Measurements from ENCODE around the gene SH3BGRL3.
A peak's percentile ranks its signal among the peaks of the same experiment; 100 is the strongest.

Gene SH3BGRL3

GRCh38 chr1:26277719-26278118 is 2.2 kb upstream of the SH3BGRL3 start:
- Histone ChIP-seq H3K36me3 (ENCODE audit: insufficient read depth, low read length) (peaks cover 10% of the 10 kb centered on the region; the same call in 1 of the 2 replicates), H3K27ac (ENCODE audit: low read depth, low read length) (peak overlapping the region; percentile 89), H3K4me1 (ENCODE audit: control insufficient read depth, insufficient read depth, low read length, unreplicated experiment) (peaks cover 76% of the 10 kb centered on the region)

GRCh38 chr1:26278303-26278702 is 1.6 kb upstream of the SH3BGRL3 start:
- Histone ChIP-seq H2AFZ (ENCODE audit: low read length, unreplicated experiment) (no peak overlapping the region), H3K36me3 (ENCODE audit: insufficient read depth, low read length) (peaks cover 10% of the 10 kb centered on the region; the same call in 1 of the 2 replicates), H3K79me2 (ENCODE audit: control insufficient read depth, insufficient read depth, low read length, unreplicated experiment) (peaks cover 36% of the 10 kb centered on the region), H3K4me1 (ENCODE audit: control insufficient read depth, insufficient read depth, low read length, unreplicated experiment) (peaks cover 81% of the 10 kb centered on the region), H3K27ac (ENCODE audit: low read depth, low read length) (peak overlapping the region; percentile 89), H3K27me3 (ENCODE audit: insufficient read depth, low read length) (no peaks in the 10 kb centered on the region), H3K4me3 (ENCODE audit: low read depth, low read length) (peak overlapping the region; percentile 90)

More at GRCh38 chr1:26277719-26278118, 2.2 kb upstream of the SH3BGRL3 start:
- Histone ChIP-seq H3K4me3 (ENCODE audit: low read depth, low read length) (peak overlapping the region; percentile 18; the same call in 1 of the 2 replicates), H2AFZ (ENCODE audit: low read length, unreplicated experiment) (no peak overlapping the region), H3K27me3 (ENCODE audit: insufficient read depth, low read length) (no peaks in the 10 kb centered on the region), H3K79me2 (ENCODE audit: control insufficient read depth, insufficient read depth, low read length, unreplicated experiment) (peaks cover 30% of the 10 kb centered on the region)

GRCh38 chr1:26278724-26279455 is 996 bp upstream of the SH3BGRL3 start:
- H3K4me3 ChIP-seq (ENCODE audit: low read depth, low read length): peak overlapping the region; percentile 90
- H3K4me1 ChIP-seq (ENCODE audit: control insufficient read depth, insufficient read depth, low read length, unreplicated experiment): peaks cover 87% of the 10 kb centered on the region
- H3K79me2 ChIP-seq (ENCODE audit: control insufficient read depth, insufficient read depth, low read length, unreplicated experiment): peaks cover 40% of the 10 kb centered on the region
- peak overlapping the region; percentile 89 for H3K27ac ChIP-seq (ENCODE audit: low read depth, low read length)
- H3K27me3 ChIP-seq (ENCODE audit: insufficient read depth, low read length): no peaks in the 10 kb centered on the region
- H2AFZ ChIP-seq (ENCODE audit: low read length, unreplicated experiment): no peak overlapping the region
- peaks cover 10% of the 10 kb centered on the region; the same call in 1 of the 2 replicates for H3K36me3 ChIP-seq (ENCODE audit: insufficient read depth, low read length)

DNA sequence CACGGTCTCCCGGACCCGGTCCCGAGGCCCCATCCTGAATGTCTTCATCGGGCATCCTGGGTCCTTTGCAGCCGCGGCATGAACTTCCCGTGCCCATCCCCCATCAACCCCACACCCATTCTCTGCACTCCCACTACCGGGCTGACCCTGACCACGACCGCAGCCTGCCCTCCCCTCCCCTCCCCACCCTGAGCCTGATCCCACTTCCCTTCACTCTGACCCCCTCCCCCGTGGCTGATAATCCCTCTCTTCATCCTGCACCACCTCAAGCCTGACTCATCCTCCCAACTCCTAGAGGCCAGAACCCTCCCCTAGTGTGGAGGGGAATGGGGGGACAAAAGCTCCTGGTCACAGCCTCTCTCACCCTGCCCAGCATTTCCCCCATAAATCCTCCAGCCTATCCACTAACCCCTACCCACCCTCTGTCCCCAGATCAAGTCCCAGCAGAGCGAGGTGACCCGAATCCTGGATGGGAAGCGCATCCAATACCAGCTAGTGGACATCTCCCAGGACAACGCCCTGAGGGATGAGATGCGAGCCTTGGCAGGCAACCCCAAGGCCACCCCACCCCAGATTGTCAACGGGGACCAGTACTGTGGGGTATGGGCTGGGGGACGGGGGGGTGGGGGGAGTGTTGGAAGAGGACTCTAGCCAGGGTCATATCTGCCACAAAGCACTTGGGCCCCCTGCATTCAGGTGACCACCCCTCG is 602 bp downstream of the SH3BGRL3 start:
- peaks cover 10% of the 10 kb centered on the region; the same call in 1 of the 2 replicates for H3K36me3 ChIP-seq (ENCODE audit: insufficient read depth, low read length)
- no peaks in the 10 kb centered on the region for H3K27me3 ChIP-seq (ENCODE audit: insufficient read depth, low read length)
- H3K4me1 ChIP-seq (ENCODE audit: control insufficient read depth, insufficient read depth, low read length, unreplicated experiment): peaks cover 89% of the 10 kb centered on the region
- peak overlapping the region; percentile 89 for H3K27ac ChIP-seq (ENCODE audit: low read depth, low read length)
- peaks cover 40% of the 10 kb centered on the region for H3K79me2 ChIP-seq (ENCODE audit: control insufficient read depth, insufficient read depth, low read length, unreplicated experiment)
- no peak overlapping the region for H2AFZ ChIP-seq (ENCODE audit: low read length, unreplicated experiment)
- peak overlapping the region; percentile 90 for H3K4me3 ChIP-seq (ENCODE audit: low read depth, low read length)

DNA sequence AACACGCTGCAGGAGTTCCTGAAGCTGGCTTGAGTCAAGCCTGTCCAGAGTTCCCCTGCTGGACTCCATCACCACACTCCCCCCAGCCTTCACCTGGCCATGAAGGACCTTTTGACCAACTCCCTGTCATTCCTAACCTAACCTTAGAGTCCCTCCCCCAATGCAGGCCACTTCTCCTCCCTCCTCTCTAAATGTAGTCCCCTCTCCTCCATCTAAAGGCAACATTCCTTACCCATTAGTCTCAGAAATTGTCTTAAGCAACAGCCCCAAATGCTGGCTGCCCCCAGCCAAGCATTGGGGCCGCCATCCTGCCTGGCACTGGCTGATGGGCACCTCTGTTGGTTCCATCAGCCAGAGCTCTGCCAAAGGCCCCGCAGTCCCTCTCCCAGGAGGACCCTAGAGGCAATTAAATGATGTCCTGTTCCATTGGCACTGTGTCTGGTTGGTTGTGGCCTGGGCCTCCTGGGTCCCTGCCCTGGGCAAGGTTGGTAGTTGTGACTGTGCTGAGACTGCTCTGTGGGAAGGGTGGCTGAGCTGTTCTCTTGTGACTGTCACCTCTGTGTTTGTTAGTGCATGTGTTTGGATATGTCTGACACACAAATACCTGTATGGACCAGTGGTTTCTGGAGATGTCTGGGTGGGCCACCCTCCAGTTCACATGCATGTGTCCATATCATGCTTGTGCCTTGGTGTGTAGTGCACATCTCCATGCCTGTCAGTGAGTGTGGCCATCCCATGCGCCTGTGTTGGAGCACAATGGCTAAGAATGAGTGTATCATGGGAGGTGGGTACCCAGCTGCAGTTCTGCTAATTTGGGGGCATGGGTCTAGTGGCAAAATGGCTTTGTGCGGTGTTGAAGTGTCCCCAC is 1.4 kb downstream of the SH3BGRL3 start:
- H3K27ac ChIP-seq (ENCODE audit: low read depth, low read length): peak overlapping the region; percentile 89
- no peaks in the 10 kb centered on the region for H3K27me3 ChIP-seq (ENCODE audit: insufficient read depth, low read length)
- peaks cover 40% of the 10 kb centered on the region for H3K79me2 ChIP-seq (ENCODE audit: control insufficient read depth, insufficient read depth, low read length, unreplicated experiment)
- no peak overlapping the region for H2AFZ ChIP-seq (ENCODE audit: low read length, unreplicated experiment)
- H3K4me1 ChIP-seq (ENCODE audit: control insufficient read depth, insufficient read depth, low read length, unreplicated experiment): peaks cover 87% of the 10 kb centered on the region
- H3K4me3 ChIP-seq (ENCODE audit: low read depth, low read length): peak overlapping the region; percentile 90
- peaks cover 10% of the 10 kb centered on the region; the same call in 1 of the 2 replicates for H3K36me3 ChIP-seq (ENCODE audit: insufficient read depth, low read length)

DNA sequence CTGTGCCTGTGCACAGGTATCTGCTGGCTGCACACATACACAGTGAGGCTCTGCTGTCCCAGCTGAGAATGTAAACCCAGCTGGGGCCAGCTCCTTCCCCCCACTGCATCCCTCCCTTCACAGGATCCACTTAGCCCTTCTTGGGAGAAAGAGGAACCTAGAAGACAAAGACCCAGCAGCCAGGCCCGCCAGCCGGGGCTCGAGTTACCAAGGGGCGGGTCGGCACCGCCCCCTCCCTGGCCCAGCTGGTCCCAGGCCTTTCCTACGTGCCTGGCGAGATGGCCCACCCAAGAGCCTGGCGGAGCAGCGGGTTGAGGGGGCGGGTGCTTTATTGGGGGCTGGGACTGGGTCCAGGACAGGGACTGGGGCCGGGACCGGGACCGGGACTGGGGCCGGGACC is 2.1 kb downstream of the SH3BGRL3 start:
- peaks cover 87% of the 10 kb centered on the region for H3K4me1 ChIP-seq (ENCODE audit: control insufficient read depth, insufficient read depth, low read length, unreplicated experiment)
- H3K27ac ChIP-seq (ENCODE audit: low read depth, low read length): peak overlapping the region; percentile 89
- H3K79me2 ChIP-seq (ENCODE audit: control insufficient read depth, insufficient read depth, low read length, unreplicated experiment): peaks cover 40% of the 10 kb centered on the region
- peak overlapping the region; percentile 90 for H3K4me3 ChIP-seq (ENCODE audit: low read depth, low read length)
- H2AFZ ChIP-seq (ENCODE audit: low read length, unreplicated experiment): no peak overlapping the region
- no peaks in the 10 kb centered on the region for H3K27me3 ChIP-seq (ENCODE audit: insufficient read depth, low read length)
- peaks cover 5% of the 10 kb centered on the region; the same call in 1 of the 2 replicates for H3K36me3 ChIP-seq (ENCODE audit: insufficient read depth, low read length)

DNA sequence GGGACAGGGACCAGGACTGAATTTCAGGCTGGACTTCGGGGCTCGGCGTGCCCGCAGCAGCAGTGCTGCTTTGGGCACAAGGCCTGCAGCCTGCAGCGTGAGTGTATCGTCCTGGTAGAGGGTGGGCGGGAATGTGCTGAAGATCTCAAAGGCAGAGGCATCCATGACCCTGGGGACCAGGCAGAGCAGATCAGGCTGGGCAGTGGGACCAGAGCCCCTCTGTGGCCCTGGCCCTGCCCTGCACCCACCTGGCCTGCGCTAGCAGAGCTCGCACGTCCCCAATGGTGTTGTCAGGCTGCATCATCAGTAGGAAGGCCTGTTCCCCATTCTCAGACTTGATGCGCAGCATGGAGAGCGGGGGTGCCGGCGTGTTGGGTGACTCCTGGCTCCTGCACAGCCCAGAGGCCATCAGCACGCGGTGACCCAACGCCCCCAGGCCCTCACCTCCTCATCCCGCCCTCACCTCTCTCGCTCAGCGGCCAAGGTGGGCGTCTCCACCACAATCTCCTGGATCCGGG is 2.6 kb downstream of the SH3BGRL3 start:
- peak overlapping the region; percentile 89 for H3K27ac ChIP-seq (ENCODE audit: low read depth, low read length)
- H3K27me3 ChIP-seq (ENCODE audit: insufficient read depth, low read length): no peaks in the 10 kb centered on the region
- no peak overlapping the region for H2AFZ ChIP-seq (ENCODE audit: low read length, unreplicated experiment)
- H3K36me3 ChIP-seq (ENCODE audit: insufficient read depth, low read length): peaks cover 2% of the 10 kb centered on the region; the same call in 1 of the 2 replicates
- peaks cover 40% of the 10 kb centered on the region for H3K79me2 ChIP-seq (ENCODE audit: control insufficient read depth, insufficient read depth, low read length, unreplicated experiment)
- peak overlapping the region; percentile 90 for H3K4me3 ChIP-seq (ENCODE audit: low read depth, low read length)
- peaks cover 87% of the 10 kb centered on the region for H3K4me1 ChIP-seq (ENCODE audit: control insufficient read depth, insufficient read depth, low read length, unreplicated experiment)

GRCh38 chr1:26283279-26283853 is 3.5 kb downstream of the SH3BGRL3 start:
- Histone ChIP-seq H2AFZ (ENCODE audit: low read length, unreplicated experiment) (no peak overlapping the region), H3K27ac (ENCODE audit: low read depth, low read length) (peak overlapping the region; percentile 83), H3K4me3 (ENCODE audit: low read depth, low read length) (no peak overlapping the region), H3K4me1 (ENCODE audit: control insufficient read depth, insufficient read depth, low read length, unreplicated experiment) (peaks cover 85% of the 10 kb centered on the region), H3K27me3 (ENCODE audit: insufficient read depth, low read length) (no peaks in the 10 kb centered on the region), H3K36me3 (ENCODE audit: insufficient read depth, low read length) (no peaks in the 10 kb centered on the region), H3K79me2 (ENCODE audit: control insufficient read depth, insufficient read depth, low read length, unreplicated experiment) (peaks cover 40% of the 10 kb centered on the region)

GRCh38 chr1:26283871-26284596 is 4.1 kb downstream of the SH3BGRL3 start:
- H3K27ac ChIP-seq (ENCODE audit: low read depth, low read length): peak overlapping the region; percentile 83
- H3K4me3 ChIP-seq (ENCODE audit: low read depth, low read length): no peak overlapping the region
- peaks cover 83% of the 10 kb centered on the region for H3K4me1 ChIP-seq (ENCODE audit: control insufficient read depth, insufficient read depth, low read length, unreplicated experiment)
- no peaks in the 10 kb centered on the region for H3K27me3 ChIP-seq (ENCODE audit: insufficient read depth, low read length)
- no peaks in the 10 kb centered on the region for H3K36me3 ChIP-seq (ENCODE audit: insufficient read depth, low read length)
- no peak overlapping the region for H2AFZ ChIP-seq (ENCODE audit: low read length, unreplicated experiment)
- peaks cover 39% of the 10 kb centered on the region for H3K79me2 ChIP-seq (ENCODE audit: control insufficient read depth, insufficient read depth, low read length, unreplicated experiment)
